Ovary (tissue), 9 donors: ENCODE measurements around the gene SNX32. TPM values are rescaled to one million over a fixed set of nuclear protein-coding genes. Genes with fewer than 3 reads are reported as not detected.
A peak's percentile ranks its signal among the peaks of the same experiment; 100 is the strongest.

Experiments used
- DNase-seq, 5 donors: peaks; one replicate each; pipeline ENCODE4 v3.0.0-alpha.2; 2019 to 2020
- H3K27ac ChIP-seq, 2 donors: fragments of 200-600 bp; one replicate each; pipeline versions ENCODE4 v1.5.1 to v1.8.0; 2019 to 2022
- H3K27me3 ChIP-seq: fragments of 200-600 bp; one replicate; pipeline ENCODE4 v1.8.0; 2022
- H3K36me3 ChIP-seq: fragments of 200-600 bp; sonication (generic); one replicate; pipeline ENCODE4 v1.5.1; 2019
- H3K4me1 ChIP-seq: one replicate; pipeline ENCODE4 v1.8.1; 2013; ENCODE audit warnings: mild to moderate bottlenecking, moderate library complexity; ENCODE audit not compliant: insufficient read depth
- H3K4me3 ChIP-seq: fragments of 200-600 bp; sonication (generic); one replicate; pipeline ENCODE4 v1.5.1; 2017
- H3K9me3 ChIP-seq, 2 donors: fragments of 200-600 bp in 1 of 2; sonication (generic) in 1 of 2; one replicate each; pipeline versions ENCODE4 v1.5.1 to v1.8.1; 2013 to 2019; ENCODE audit warnings: mild to moderate bottlenecking in 1 of 2, moderate library complexity in 1 of 2
- CTCF ChIP-seq, 3 donors: fragments of 450-650 bp in 2 of 3; fragments of 200-600 bp in 1 of 3; IDR thresholded peaks; one replicate each; pipeline versions ENCODE4 v1.5.1 to v1.8.0; 2016 to 2022; ENCODE audit warnings: antibody characterized with exemption in 3 of 3, mild to moderate bottlenecking in 1 of 3
- EP300 ChIP-seq: sonication (generic); formaldehyde crosslinking; IDR thresholded peaks from one replicate; pipeline ENCODE4 v1.6.1; 2017; ENCODE audit warnings: antibody characterized with exemption
- POLR2A ChIP-seq: fragments of 450-650 bp; IDR thresholded peaks from one replicate; pipeline ENCODE4 v1.6.1; 2017; ENCODE audit warnings: antibody characterized with exemption, mild to moderate bottlenecking, moderate library complexity
- WGBS, 3 donors: extraction: QIAGEN DNeasy Blood & Tissue Kit in 1 of 3; methylation state at CpG; one replicate each; pipeline versions ENCODE4 v1.1.5 to v1.1.7; 2013 to 2017; 5-methylcytosine and 5-hydroxymethylcytosine counted together
- intact Hi-C, 4 donors: fragments of 100-400 bp; cut with DNase I; formaldehyde crosslinking; loops; one replicate each; pipeline versions ENCODE4 v1.11.0 to v1.15.1; 2022 to 2023
- polyA plus RNA-seq, 2 donors: library from polyadenylated mRNA; stranded (reverse); fragments of 200-250 nt in 1 of 2; fragments of 350-450 nt in 1 of 2; fragmentation: Illumina TruSeq in 1 of 2; extraction: RNeasy Lipid Tissue Mini Kit (QIAGEN cat#74804) in 1 of 2; gene quantifications; one replicate each; pipeline ENCODE4 v1.2.3, GENCODE V29; 2013 to 2014
- total RNA-seq, 7 donors: library from RNA; depleted of rRNA in 2 of 7; stranded (reverse); fragments of >200 nt in 2 of 7; fragmentation: NEBNext Ultra II Directional in 3 of 7; extraction: Animal tissue kit (Norgen Biotek cat#: 25700) in 3 of 7; gene quantifications; one replicate each; pipeline versions ENCODE4 v1.1.0 to v1.2.4, GENCODE V29; 2016 to 2023
- donor health status: DM: no; HTN: no; CAD: no; lungs with moderate emphysema.
- donor health status: DM: no; HTN: no; CAD: no.
- donor health status: Bipolar disorder and iron deficiency.
- donor health status: DM: yes; HTN: yes; CAD: no.
- donor health status: DM: no; HTN: no; CAD: no.
- donor health status: DM: yes; HTN: yes; CAD: no.

Gene SNX32
- total and polyA plus RNA-seq, 9 donors: 0.40 to 3.0 (median 1.3) TPM; not detected in 1

DNA sequence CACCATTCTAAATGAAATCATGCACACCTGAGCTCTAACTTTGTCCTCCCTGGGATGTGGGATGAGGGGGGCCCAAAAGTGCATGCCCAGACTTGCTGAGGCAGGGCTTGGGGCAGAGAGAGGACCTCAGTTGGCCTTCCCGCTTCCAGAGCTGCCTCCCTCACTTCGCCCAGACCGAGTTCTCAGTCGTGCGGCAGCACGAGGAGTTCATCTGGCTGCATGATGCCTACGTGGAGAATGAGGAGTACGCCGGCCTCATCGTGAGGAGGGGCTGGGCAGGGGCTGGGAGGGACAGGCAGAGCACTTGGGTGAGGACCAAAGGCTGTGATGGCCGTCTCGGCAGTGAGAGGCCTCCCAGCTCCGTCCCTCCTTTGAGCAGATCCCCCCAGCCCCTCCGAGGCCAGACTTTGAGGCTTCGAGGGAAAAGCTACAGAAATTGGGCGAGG, 16.0 kb downstream of the SNX32 start:
- H3K36me3 ChIP-seq: no peaks in the 10 kb centered on the region
- DNase-seq: no peak
- H3K27ac ChIP-seq: no peak overlapping the region
- no peaks in the 10 kb centered on the region for H3K9me3 ChIP-seq
- peaks cover 1% of the 10 kb centered on the region for H3K4me1 ChIP-seq
- WGBS, 3 donors: 17 to 27% (median 22%) methylated on average over 16 of the region's 16 CpGs
- TF ChIP-seq EP300: no peak
- no peak for TF ChIP-seq CTCF (IDR thresholded peaks at IDR 0.05)
- TF ChIP-seq POLR2A: no peak
- no peaks in the 10 kb centered on the region for H3K27me3 ChIP-seq
- intact Hi-C loops: no loop called here
- H3K4me3 ChIP-seq: no peak overlapping the region

- TF ChIP-seq POLR2A (no peak), CTCF (IDR thresholded peaks at IDR 0.05) (no peak), EP300 (no peak)
- intact Hi-C loops: no loop called here
- no peak overlapping the region for H3K4me3 ChIP-seq
- no peak overlapping the region for H3K27ac ChIP-seq
- H3K36me3 ChIP-seq: no peaks in the 10 kb centered on the region
- no peaks in the 10 kb centered on the region for H3K27me3 ChIP-seq
- no peaks in the 10 kb centered on the region for H3K9me3 ChIP-seq
- peak in 2 of 5 donors; percentile 19 to 32 for DNase-seq
- H3K4me1 ChIP-seq: peaks cover 1% of the 10 kb centered on the region
- 47 to 60% (median 50%) methylated on average over 20 of the region's 20 CpGs for WGBS, 3 donors
Measured at GRCh38 chr11:65850217-65851082, 16.7 kb downstream of the SNX32 start.

GRCh38 chr11:65851083-65851579, 17.4 kb downstream of the SNX32 start:
- WGBS, 3 donors: 84 to 90% (median 87%) methylated on average over 13 to 14 of the region's 14 CpGs
- peaks cover 2% of the 10 kb centered on the region for H3K4me1 ChIP-seq
- H3K36me3 ChIP-seq: no peaks in the 10 kb centered on the region
- H3K4me3 ChIP-seq: no peak overlapping the region
- intact Hi-C loops: no loop called here
- H3K9me3 ChIP-seq: no peaks in the 10 kb centered on the region
- no peak overlapping the region for H3K27ac ChIP-seq
- TF ChIP-seq EP300 (no peak), POLR2A (no peak), CTCF (IDR thresholded peaks at IDR 0.05) (no peak)
- H3K27me3 ChIP-seq: no peaks in the 10 kb centered on the region
- DNase-seq: peak in 1 of 5 donors; percentile 30

GRCh38 chr11:65851811-65852507, 18.2 kb downstream of the SNX32 start:
- no peak overlapping the region for H3K4me3 ChIP-seq
- WGBS, 3 donors: 84 to 88% (median 86%) methylated on average over 10 of the region's 10 CpGs
- no peaks in the 10 kb centered on the region for H3K27me3 ChIP-seq
- H3K27ac ChIP-seq: no peak overlapping the region
- peak in 1 of 5 donors; percentile 36 for DNase-seq
- H3K9me3 ChIP-seq: no peaks in the 10 kb centered on the region
- no peaks in the 10 kb centered on the region for H3K36me3 ChIP-seq
- TF ChIP-seq CTCF (IDR thresholded peaks at IDR 0.05) (no peak), EP300 (no peak), POLR2A (no peak)
- peaks cover 5% of the 10 kb centered on the region for H3K4me1 ChIP-seq
- intact Hi-C loops: no loop called here
